ENCODE results near the gene MSANTD4. TPM values are rescaled to one million over a fixed set of nuclear protein-coding genes. Genes with fewer than 3 reads are reported as not detected.

MSANTD4 gene
- total RNA-seq, 1 experiment from 2014 or later = 17.5 TPM

DNA sequence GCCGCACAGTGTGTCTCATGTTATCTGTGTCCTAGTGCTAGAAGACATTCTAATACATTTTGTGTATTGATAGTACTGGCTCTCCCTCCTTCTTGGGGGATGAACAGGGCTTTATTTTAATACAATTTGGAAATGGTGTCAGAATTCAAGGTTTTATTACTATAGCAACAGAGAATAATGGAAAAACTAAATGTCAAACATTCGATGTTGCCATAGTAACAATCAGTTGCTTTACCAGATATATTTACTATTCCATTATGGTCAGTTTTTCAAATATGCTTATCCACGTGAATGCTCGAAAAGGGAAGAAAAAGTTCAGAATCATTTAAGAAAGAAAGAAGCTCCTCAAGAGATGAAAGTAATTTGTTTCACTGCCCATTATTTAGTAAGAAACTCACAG lies 8.6 kb upstream of the MSANTD4 start:
- no peaks in the 10 kb centered on the region for H3K27me3 Mint-ChIP-seq (ENCODE audit: low read depth)

More for the DNA sequence above, 8.6 kb upstream of the MSANTD4 start:
- H4K5ac ChIP-seq (ENCODE audit: insufficient read length, low read depth, low read length) = no peak overlapping the region
- no peak overlapping the region for H2AK5ac ChIP-seq (ENCODE audit: insufficient read length, low read length)
- Mint-ChIP-seq H3K27ac (no peak overlapping the region), H3K36me3 (ENCODE audit: insufficient read depth in 1 of 3, low read depth in 3 of 3) (no peaks in the 10 kb centered on the region; a peak in 1 of 7 replicates), H3K4me3 (no peak overlapping the region), H3K4me1 (peaks cover 3 to 6% of the 10 kb centered on the region in 2 experiments; a peak in 3 of 4 replicates), H3K9me3 (peaks cover 2 to 3% of the 10 kb centered on the region in 2 experiments; a peak in 3 of 5 replicates)
- H2AFZ ChIP-seq (ENCODE audit: low read length) = no peak overlapping the region
- H3K27ac ChIP-seq (ENCODE audit: insufficient read length, low read depth, low read length) = no peak overlapping the region
- H3K79me2 ChIP-seq (ENCODE audit: insufficient read depth, low read length) = no peaks in the 10 kb centered on the region
- no peak overlapping the region for H3K18ac ChIP-seq (ENCODE audit: insufficient read length, low read depth, low read length)
- no peak overlapping the region for H4K8ac ChIP-seq (replicated peaks; ENCODE audit: insufficient read length, low read depth, low read length)
- H3K4me2 ChIP-seq (ENCODE audit: insufficient read depth, insufficient read length, low read length) = no peak overlapping the region
- H3K14ac ChIP-seq (ENCODE audit: insufficient read depth, low read length) = no peak overlapping the region
- H4K20me1 ChIP-seq (ENCODE audit: control insufficient read depth, insufficient read depth, insufficient read length) = no peaks in the 10 kb centered on the region
- no peaks in the 10 kb centered on the region for H3K9me3 ChIP-seq (ENCODE audit: control insufficient read depth, low read depth, low read length)
- H3K23me2 ChIP-seq (ENCODE audit: insufficient read length, low read depth, low read length, poor library complexity, severe bottlenecking) = no peaks in the 10 kb centered on the region
- no peak overlapping the region for H3K9ac ChIP-seq (ENCODE audit: extremely low read depth, insufficient read length, low read length)
- no peak overlapping the region for H2BK12ac ChIP-seq (ENCODE audit: insufficient read length, low read depth, low read length)
- no peak overlapping the region for H3K23ac ChIP-seq (ENCODE audit: insufficient read length, low read depth, low read length)
- H3K27me3 ChIP-seq (ENCODE audit: insufficient read depth, low read length) = no peaks in the 10 kb centered on the region
- no peak overlapping the region for H2BK15ac ChIP-seq (ENCODE audit: low read depth, low read length)
- H2BK20ac ChIP-seq (ENCODE audit: low read depth, low read length, poor library complexity, severe bottlenecking) = no peak overlapping the region
- TF ChIP-seq, protein P1, sequence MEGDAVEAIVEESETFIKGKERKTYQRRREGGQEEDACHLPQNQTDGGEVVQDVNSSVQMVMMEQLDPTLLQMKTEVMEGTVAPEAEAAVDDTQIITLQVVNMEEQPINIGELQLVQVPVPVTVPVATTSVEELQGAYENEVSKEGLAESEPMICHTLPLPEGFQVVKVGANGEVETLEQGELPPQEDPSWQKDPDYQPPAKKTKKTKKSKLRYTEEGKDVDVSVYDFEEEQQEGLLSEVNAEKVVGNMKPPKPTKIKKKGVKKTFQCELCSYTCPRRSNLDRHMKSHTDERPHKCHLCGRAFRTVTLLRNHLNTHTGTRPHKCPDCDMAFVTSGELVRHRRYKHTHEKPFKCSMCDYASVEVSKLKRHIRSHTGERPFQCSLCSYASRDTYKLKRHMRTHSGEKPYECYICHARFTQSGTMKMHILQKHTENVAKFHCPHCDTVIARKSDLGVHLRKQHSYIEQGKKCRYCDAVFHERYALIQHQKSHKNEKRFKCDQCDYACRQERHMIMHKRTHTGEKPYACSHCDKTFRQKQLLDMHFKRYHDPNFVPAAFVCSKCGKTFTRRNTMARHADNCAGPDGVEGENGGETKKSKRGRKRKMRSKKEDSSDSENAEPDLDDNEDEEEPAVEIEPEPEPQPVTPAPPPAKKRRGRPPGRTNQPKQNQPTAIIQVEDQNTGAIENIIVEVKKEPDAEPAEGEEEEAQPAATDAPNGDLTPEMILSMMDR (conservative IDR thresholded peaks at IDR 0.05) = no peak
- no CpG with 5 or more reads among the region's 4 CpGs for WGBS (ENCODE audit: extremely low coverage, insufficient read length, low lambda C conversion rate)
- H4K91ac ChIP-seq (ENCODE audit: insufficient read length, low read depth, low read length) = no peak overlapping the region
- no peaks in the 10 kb centered on the region for H3K79me1 ChIP-seq (ENCODE audit: insufficient read depth, low read depth, low read length, poor library complexity, severe bottlenecking)
- H2BK120ac ChIP-seq (ENCODE audit: low read depth, low read length, poor library complexity, severe bottlenecking) = no peak overlapping the region
- no peak for DNase-seq
- H3K56ac ChIP-seq (ENCODE audit: insufficient read length, low read depth, low read length) = no peak overlapping the region
- H3K4me1 ChIP-seq (ENCODE audit: insufficient read depth, low read length) = no peaks in the 10 kb centered on the region
- H2BK5ac ChIP-seq (ENCODE audit: insufficient read length, low read length) = no peak overlapping the region
- no peak overlapping the region for H3T11ph ChIP-seq (ENCODE audit: low read length)
- no peak overlapping the region for H3K4ac ChIP-seq (ENCODE audit: low read depth, low read length)

Data from H9 (cell line).